GM19328 (cell line): Measurements from ENCODE around the gene PDGFRB.

Experiments used
- ATAC-seq: cut with Tn5 transposase; IDR thresholded peaks from one replicate; pipeline ENCODE4 v1.9.1; 2021; ENCODE audit warnings: mild to moderate bottlenecking, moderate library complexity; ENCODE audit not compliant: unreplicated experiment

PDGFRB gene

GRCh38 chr5:150164211-150164980 is 8.8 kb upstream of the PDGFRB start:
- no peak for ATAC-seq

- ATAC-seq: no peak
These were observed 8.0 kb upstream of the PDGFRB start for GRCh38 chr5:150163547-150164059.

- ATAC-seq: no peak
These were observed 7.4 kb upstream of the PDGFRB start for GRCh38 chr5:150163035-150163434.

- ATAC-seq: no peak
These were observed 6.5 kb upstream of the PDGFRB start for GRCh38 chr5:150162142-150162513.

DNA sequence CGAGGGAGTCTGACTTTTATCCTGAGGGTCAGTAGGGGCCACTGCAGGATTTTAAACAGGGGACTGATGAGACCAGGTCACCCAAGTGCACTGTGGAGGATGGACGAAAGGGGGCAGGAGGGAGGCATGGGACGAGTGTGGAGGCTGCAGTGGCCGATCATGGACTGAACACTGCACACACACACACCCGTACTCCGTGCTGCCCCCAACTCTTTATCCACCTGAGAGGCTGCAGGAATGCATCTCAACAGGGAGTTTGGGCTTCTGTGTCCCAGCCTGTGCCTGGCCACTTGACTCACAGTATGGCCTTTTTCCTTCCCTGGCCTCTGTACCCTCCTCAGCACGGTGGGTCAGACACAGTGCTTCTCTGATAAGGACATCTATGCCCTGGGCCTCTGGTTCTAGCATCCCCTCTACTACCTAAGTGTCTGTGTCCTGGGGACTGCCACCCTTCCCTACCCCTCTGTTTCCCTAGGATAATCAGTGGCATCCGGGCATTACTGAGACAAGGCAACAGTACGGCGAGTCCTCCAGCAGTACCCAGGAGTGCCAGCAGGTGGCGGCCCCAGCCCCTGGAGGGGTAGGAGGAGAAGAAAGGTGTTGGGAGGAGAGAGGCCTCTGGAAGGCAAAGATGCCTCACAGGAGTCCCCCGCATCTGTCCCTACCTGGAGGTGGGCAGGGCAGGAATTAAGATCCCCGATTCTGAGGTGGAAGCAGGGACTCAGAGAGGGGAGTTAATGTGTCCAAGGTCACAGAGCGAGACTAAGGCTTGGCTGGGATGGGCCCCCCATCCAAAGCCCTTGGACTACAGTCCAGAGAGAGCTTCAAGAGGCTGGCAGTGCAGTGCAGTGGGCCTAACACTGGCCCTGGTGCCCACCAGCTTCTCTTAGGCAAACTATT is 5.8 kb upstream of the PDGFRB start:
- ATAC-seq: peak; percentile 69

GRCh38 chr5:150160448-150161081 is 4.9 kb upstream of the PDGFRB start:
- ATAC-seq: no peak

DNA sequence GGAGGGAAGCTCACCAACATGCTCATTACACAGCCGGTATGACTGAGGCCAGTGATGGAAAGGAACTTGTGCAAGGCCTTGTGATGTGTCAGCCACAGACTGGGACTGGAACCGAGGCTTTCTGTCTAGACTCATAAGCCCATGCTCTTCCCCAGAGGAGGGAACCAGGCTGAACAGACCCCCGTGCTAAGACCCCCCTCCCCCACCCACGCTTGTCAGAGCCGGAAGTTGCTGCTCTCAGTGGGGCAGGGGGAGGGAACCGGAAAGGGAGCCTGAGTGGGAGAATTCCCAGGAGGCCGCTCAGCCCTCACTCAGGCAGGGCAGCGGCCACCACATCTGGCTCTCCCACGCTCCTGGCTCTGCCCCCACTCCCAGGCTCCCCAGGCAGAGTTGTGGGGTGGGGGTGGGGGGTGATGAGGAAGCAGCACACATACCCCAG is 4.1 kb upstream of the PDGFRB start:
- no peak for ATAC-seq

- no peak for ATAC-seq
These were observed 3.4 kb upstream of the PDGFRB start for GRCh38 chr5:150159031-150159430.

GRCh38 chr5:150158170-150158949 is 2.7 kb upstream of the PDGFRB start:
- ATAC-seq: no peak

DNA sequence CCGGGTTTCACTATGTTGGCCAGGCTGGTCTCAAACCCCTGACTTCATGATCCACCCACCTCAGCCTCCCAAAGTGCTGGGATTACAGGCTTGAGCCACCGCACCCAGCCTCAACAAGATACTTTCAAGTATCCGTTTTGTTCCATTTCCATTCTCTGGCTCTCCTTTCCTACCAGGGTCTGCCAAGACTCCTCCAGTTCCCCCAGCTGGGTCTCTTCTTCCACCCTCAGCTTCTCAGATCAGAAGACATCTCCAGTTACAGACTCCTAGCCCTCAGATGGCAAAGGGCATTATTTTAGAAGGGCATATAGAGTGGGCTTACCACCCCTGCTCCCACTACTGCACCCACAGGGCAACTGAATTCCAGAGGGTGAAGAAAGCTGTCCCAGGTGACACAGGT is 1.5 kb upstream of the PDGFRB start:
- no peak for ATAC-seq

DNA sequence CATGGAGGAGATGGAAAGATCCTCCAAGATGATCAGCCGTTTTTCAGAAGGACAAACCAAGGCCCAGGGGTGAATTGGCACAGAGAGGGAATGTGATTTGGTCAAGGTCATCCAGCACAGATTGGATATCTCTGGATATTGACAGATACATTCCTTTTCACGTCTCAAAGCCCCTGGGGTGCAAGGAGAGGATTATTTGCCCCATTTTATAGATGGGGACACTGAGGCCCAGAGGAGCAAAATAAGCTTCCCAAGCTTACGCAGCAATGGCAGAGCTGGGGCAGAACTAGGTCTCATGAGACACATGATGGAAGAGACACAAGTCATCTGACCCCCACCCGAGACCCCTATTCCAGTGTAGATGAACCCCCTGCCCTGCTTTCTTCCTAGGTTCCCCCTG is 895 bp upstream of the PDGFRB start:
- no peak for ATAC-seq

DNA sequence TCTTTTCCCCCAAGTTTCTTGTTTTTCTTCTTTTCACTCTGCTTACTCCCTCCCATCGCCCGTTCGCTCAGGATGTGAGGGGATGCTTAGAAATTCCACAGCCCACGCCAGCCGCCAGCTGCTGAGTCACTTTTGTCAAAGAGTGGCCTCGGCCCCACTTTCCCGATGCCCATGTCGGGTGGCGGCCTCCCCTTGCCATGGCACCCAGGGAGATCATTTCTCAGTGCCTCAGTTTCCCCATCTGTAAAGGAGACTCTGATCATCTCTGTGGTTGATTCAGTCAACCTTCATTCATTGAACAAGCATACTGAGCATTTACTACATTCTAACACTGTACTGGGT is 353 bp upstream of the PDGFRB start:
- no peak for ATAC-seq

DNA sequence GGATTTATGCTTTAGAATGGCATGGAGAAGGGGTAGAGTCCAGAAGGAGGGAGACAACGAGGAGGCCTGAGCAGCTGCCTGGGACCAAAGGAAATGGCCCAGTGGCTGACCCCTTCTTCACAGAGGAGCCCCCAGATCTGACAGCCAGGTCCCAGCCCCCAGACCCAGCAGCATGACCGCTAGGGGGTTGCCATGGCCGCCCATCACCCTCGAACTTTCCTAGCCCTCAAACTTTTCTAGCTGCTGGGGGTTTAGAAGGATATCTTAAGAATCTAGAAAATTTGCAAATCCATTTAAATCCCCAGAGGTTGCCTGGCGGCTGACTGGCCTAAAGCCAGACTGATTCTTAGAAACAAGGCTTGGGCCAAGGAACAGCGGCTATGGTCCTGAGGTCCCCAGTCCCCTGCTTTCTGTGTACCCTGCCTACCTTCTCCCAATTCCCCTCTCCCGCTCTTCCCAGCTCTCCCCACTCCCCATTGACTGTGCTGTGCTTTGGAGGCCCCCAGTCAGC is 972 bp downstream of the PDGFRB start:
- no peak for ATAC-seq

- no peak for ATAC-seq
These were observed 1.6 kb downstream of the PDGFRB start for GRCh38 chr5:150153957-150154617.

DNA sequence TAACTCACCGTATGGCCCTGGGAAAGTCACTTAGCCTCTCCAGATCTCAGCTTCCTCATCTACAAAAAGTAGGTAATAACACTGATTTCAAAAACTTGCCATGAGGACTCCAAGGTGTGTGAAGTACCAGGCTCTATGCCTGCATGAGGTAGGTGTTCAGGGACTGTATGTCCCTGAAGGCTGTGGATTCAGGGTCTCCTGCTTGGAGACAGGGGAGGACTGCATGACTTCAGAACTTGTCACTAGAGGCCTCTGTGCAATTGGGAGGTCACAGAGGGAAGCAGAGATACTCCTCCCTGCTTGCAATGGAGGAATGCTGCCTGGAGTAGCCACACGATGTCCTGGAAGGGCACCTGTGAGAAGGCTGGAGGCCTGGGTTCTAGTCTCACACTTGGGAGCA is 2.2 kb downstream of the PDGFRB start:
- ATAC-seq: no peak

- no peak for ATAC-seq
These were observed 2.8 kb downstream of the PDGFRB start for GRCh38 chr5:150152636-150153462.

- no peak for ATAC-seq
These were observed 6.0 kb downstream of the PDGFRB start for GRCh38 chr5:150149618-150150017.

- no peak for ATAC-seq
These were observed 7.3 kb downstream of the PDGFRB start for GRCh38 chr5:150148117-150148927.
